Measurements from ENCODE around the gene SLC25A26.

DNA sequence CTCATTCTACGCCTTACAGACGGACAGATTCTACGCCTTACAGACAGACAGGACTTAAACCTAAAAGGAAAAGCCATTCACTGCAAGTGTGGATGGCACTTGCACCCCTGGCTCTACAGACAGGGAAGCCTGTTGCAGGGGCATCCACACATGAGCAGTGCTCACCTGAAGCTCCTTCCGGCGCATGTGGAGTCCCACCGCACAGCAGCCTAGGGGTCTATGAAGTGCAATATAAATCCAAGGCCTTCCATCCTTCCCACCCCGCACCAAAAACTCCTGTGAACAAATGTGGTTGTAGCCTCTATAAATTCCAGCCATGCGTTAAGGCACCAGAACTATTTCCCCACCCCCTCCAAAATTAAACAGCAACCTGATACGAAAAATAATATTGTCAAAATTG lies 158.8 kb downstream of the SLC25A26 start:
- TF ChIP-seq, protein P1, sequence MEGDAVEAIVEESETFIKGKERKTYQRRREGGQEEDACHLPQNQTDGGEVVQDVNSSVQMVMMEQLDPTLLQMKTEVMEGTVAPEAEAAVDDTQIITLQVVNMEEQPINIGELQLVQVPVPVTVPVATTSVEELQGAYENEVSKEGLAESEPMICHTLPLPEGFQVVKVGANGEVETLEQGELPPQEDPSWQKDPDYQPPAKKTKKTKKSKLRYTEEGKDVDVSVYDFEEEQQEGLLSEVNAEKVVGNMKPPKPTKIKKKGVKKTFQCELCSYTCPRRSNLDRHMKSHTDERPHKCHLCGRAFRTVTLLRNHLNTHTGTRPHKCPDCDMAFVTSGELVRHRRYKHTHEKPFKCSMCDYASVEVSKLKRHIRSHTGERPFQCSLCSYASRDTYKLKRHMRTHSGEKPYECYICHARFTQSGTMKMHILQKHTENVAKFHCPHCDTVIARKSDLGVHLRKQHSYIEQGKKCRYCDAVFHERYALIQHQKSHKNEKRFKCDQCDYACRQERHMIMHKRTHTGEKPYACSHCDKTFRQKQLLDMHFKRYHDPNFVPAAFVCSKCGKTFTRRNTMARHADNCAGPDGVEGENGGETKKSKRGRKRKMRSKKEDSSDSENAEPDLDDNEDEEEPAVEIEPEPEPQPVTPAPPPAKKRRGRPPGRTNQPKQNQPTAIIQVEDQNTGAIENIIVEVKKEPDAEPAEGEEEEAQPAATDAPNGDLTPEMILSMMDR (optimal IDR thresholded peaks at IDR 0.05 in 1 of 3, IDR thresholded peaks at IDR 0.05 in 1 of 3, conservative IDR thresholded peaks at IDR 0.05 in 1 of 3; ENCODE audit: extremely low read depth in 1 of 3, insufficient read depth in 2 of 3, low read length in 3 of 3), result no peak
- TF ChIP-seq EZH2 (IDR thresholded peaks at IDR 0.05; ENCODE audit: low read length), result no peak
